Renal pelvis (tissue), 4 donors: ENCODE results near the gene MT1A. TPM values are rescaled to one million over a fixed set of nuclear protein-coding genes. Genes with fewer than 3 reads are reported as not detected.

Source experiments
- DNase-seq: peaks from one replicate; pipeline ENCODE4 v3.0.0-alpha.2; 2013
- polyA plus RNA-seq, 3 donors: library from polyadenylated mRNA; unstranded; fragments of 120-200 nt; gene quantifications; one replicate each; pipeline ENCODE4 v1.2.1, GENCODE V29; 2013; ENCODE audit not compliant: insufficient read length in 3 of 3

Gene MT1A
- polyA plus RNA-seq, 3 donors: not detected

GRCh38 chr16:56679078-56679730 is 40.7 kb downstream of the MT1A start:
- no peak for DNase-seq

GRCh38 chr16:56679818-56680217 is 41.4 kb downstream of the MT1A start:
- no peak for DNase-seq

GRCh38 chr16:56681939-56682702 is 43.7 kb downstream of the MT1A start, which contains the start of gene MT1X:
MT1X (plus strand) TSS chr16:56682470; CDS start chr16:56682541, 71 bp downstream.
- DNase-seq: peak; percentile 84

GRCh38 chr16:56682703-56683397 is 44.4 kb downstream of the MT1A start:
- no peak for DNase-seq

- no peak for DNase-seq
Measured at GRCh38 chr16:56683424-56684172, 45.1 kb downstream of the MT1A start.

GRCh38 chr16:56684256-56684925 is 45.9 kb downstream of the MT1A start:
- no peak for DNase-seq

- no peak for DNase-seq
Measured at GRCh38 chr16:56684926-56685590, 46.6 kb downstream of the MT1A start.

- DNase-seq: no peak
Measured at GRCh38 chr16:56686758-56687157, 48.3 kb downstream of the MT1A start.

- no peak for DNase-seq
Measured at GRCh38 chr16:56688762-56689161, 50.3 kb downstream of the MT1A start.

- DNase-seq: no peak
Measured at GRCh38 chr16:56689171-56689570, 50.7 kb downstream of the MT1A start.

Other genes starting within 250 kb of the MT1A start
- gene AMFR, start 213.1 kb upstream of the MT1A start, polyA plus RNA-seq: 100 to 1,000 TPM; 121 to 138 (median 136) TPM
- gene NUDT21, start 187.3 kb upstream of the MT1A start, polyA plus RNA-seq: 100 to 1,000 TPM; 117 to 129 (median 123) TPM
- gene OGFOD1, start 187.1 kb upstream of the MT1A start, polyA plus RNA-seq: 10 to 100 TPM; 34.7 to 42.1 (median 39.8) TPM
- gene BBS2, start 118.6 kb upstream of the MT1A start, polyA plus RNA-seq: 100 to 1,000 TPM in 1 of 3 donors, 10 to 100 TPM in 2; 67.3 to 114 (median 97.6) TPM
- not detected for gene MT4, start 73.6 kb upstream of the MT1A start, polyA plus RNA-seq
- gene MT3, start 49.1 kb upstream of the MT1A start, polyA plus RNA-seq: 1 to 10 TPM in 2 of 3 donors, not detected in 1; 1.9 to 2.5 TPM
- gene MT2A, start 30.1 kb upstream of the MT1A start, polyA plus RNA-seq: 10 to 100 TPM; 26.6 to 27.3 (median 26.9) TPM
- 10 to 100 TPM; 18.0 to 44.4 (median 23.6) TPM for gene MT1E, start 12.9 kb upstream of the MT1A start, polyA plus RNA-seq
- gene MT1M, start 6.0 kb upstream of the MT1A start, polyA plus RNA-seq: under 1 TPM in 1 of 3 donors, not detected in 2; 0.26 TPM
- not detected for gene MT1B, start 13.2 kb downstream of the MT1A start, polyA plus RNA-seq
- 10 to 100 TPM; 53.1 to 66.4 (median 65.7) TPM for gene MT1F, start 19.3 kb downstream of the MT1A start, polyA plus RNA-seq
- gene MT1G, start 29.4 kb downstream of the MT1A start, polyA plus RNA-seq: 10 to 100 TPM; 30.1 to 89.3 (median 51.8) TPM
- gene MT1H, start 31.1 kb downstream of the MT1A start, polyA plus RNA-seq: 10 to 100 TPM in 2 of 3 donors, 1 to 10 TPM in 1; 5.8 to 27.8 (median 18.4) TPM
- 10 to 100 TPM; 23.6 to 30.3 (median 28.1) TPM for gene MT1X, start 43.8 kb downstream of the MT1A start, polyA plus RNA-seq
- 10 to 100 TPM; 84.3 to 96.6 (median 89.1) TPM for gene NUP93, start 91.5 kb downstream of the MT1A start, polyA plus RNA-seq
- 10 to 100 TPM; 15.8 to 32.0 (median 27.7) TPM for gene SLC12A3, start 226.5 kb downstream of the MT1A start, polyA plus RNA-seq